HT-29 (cell line): ENCODE measurements around the gene EGFR. TPM values are rescaled to one million over a fixed set of nuclear protein-coding genes. Genes with fewer than 3 reads are reported as not detected.

ENCODE experiments used
- DNase-seq: peaks from one replicate; pipeline ENCODE4 v3.0.0-alpha.2; 2015; ENCODE audit warnings: low spot score
- total RNA-seq: library from RNA; depleted of rRNA; stranded (reverse); fragments of >200 nt; shearing (Covaris generic); gene quantifications from 2 replicates; pipeline ENCODE4 v1.2.3, GENCODE V29; 2014

EGFR gene
- total RNA-seq, 1 experiment from 2014 or later = 28.1 TPM

DNA sequence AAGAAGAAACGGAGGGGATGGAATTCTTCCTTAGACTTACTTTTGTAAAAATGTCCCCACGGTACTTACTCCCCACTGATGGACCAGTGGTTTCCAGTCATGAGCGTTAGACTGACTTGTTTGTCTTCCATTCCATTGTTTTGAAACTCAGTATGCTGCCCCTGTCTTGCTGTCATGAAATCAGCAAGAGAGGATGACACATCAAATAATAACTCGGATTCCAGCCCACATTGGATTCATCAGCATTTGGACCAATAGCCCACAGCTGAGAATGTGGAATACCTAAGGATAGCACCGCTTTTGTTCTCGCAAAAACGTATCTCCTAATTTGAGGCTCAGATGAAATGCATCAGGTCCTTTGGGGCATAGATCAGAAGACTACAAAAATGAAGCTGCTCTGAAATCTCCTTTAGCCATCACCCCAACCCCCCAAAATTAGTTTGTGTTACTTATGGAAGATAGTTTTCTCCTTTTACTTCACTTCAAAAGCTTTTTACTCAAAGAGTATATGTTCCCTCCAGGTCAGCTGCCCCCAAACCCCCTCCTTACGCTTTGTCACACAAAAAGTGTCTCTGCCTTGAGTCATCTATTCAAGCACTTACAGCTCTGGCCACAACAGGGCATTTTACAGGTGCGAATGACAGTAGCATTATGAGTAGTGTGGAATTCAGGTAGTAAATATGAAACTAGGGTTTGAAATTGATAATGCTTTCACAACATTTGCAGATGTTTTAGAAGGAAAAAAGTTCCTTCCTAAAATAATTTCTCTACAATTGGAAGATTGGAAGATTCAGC, 187.6 kb downstream of the EGFR start:
- no peak for DNase-seq

DNA sequence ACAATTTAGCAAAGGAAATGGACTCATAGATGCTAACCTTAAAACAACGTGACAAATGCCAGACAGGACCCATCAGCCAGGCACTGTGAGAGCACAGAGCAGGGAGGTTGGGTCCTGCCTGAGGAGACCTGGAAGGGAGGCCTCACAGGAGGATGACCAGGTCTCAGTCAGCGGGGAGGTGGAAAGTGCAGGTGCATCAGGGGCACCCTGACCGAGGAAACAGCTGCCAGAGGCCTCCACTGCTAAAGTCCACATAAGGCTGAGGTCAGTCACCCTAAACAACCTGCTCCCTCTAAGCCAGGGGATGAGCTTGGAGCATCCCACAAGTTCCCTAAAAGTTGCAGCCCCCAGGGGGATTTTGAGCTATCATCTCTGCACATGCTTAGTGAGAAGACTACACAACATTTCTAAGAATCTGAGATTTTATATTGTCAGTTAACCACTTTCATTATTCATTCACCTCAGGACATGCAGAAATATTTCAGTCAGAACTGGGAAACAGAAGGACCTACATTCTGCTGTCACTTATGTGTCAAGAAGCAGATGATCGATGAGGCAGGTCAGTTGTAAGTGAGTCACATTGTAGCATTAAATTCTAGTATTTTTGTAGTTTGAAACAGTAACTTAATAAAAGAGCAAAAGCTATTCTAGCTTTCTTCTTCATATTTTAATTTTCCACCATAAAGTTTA, 188.8 kb downstream of the EGFR start:
- DNase-seq = no peak

DNA sequence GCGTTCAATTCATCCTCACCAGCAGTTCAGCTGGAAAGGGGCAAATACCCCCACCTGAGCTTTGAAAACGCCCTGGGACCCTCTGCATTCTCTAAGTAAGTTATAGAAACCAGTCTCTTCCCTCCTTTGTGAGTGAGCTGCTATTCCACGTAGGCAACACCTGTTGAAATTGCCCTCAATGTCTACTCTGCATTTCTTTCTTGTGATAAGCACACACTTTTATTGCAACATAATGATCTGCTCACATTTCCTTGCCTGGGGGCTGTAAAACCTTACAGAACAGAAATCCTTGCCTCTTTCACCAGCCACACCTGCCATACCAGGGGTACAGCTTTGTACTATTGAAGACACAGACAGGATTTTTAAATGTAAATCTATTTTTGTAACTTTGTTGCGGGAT, 190.5 kb downstream of the EGFR start:
- no peak for DNase-seq

DNA sequence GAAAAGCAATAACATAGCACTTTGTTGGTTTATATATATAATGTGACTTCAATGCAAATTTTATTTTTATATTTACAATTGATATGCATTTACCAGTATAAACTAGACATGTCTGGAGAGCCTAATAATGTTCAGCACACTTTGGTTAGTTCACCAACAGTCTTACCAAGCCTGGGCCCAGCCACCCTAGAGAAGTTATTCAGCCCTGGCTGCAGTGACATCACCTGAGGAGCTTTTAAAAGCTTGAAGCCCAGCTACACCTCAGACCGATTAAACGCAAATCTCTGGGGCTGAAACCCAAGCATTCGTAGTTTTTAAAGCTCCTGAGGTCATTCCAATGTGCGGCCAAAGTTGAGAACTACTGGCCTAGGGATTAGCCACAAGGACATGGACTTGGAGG, 191.4 kb downstream of the EGFR start:
- no peak for DNase-seq

DNA sequence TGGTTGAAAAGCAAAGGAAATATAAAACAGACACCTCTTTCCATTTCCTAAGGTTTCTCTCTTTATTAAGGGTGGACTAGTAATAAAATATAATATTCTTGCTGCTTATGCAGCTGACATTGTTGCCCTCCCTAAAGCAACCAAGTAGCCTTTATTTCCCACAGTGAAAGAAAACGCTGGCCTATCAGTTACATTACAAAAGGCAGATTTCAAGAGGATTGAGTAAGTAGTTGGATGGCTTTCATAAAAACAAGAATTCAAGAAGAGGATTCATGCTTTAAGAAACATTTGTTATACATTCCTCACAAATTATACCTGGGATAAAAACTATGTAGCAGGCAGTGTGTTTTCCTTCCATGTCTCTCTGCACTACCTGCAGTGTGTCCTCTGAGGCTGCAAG, 191.9 kb downstream of the EGFR start:
- no peak for DNase-seq

DNA sequence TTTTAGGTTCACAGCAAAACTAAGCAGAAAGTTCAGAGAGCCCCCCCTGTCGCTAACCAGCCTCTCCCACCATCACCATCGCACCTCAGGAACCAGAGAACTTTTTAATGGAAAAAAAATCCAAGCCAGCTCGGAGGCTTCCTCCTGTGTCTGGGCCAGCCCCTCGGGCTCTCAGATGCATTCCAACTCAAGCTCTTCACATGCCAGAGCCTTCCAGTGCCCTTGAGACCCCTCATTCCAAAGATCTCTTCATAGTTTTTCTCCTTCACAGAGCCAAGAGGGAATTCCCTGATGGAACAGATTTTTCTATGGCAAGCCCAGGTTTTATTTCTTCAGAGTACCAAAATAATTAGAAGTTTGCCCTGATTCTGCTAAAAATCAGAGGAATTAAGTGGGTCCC, 192.9 kb downstream of the EGFR start:
- no peak for DNase-seq

DNA sequence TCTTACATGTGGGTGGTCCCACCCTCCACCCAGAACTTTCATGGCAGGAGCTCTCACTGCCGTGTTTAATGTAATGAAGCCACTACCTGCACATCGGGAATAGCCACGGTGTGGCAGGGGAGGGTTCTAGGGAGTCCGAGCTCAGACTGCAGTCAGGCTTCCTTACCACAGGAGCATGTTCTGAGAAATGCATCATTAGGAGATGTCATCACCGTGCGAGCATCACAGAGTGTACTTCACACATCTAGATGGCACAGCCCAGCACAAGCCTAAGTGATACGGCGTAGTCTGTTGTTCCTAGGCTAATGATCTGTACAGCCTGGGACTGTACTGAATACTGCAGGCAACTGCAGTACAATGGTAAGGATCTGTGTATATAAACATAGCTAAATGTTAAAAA, 193.4 kb downstream of the EGFR start:
- no peak for DNase-seq

DNA sequence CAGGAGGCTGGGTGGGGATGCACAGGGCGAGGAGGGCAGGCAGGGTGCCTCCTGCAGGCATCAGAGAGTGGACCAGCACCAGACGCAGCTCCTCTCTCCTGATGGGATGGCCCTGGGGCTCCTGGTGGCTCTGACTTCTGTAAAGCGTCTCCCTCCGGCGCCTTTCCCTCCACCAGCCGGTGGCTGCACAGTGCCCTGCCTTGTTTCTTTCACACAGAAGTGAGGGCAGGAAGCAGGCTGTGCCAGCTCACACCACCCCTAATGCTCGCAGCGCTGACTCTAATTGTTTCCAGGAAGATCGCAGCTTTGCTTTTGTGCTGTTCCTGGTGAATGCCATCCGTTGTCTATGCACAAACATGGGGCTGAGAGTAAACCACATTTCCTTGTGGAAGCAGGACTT, 194.0 kb downstream of the EGFR start:
- no peak for DNase-seq

DNA sequence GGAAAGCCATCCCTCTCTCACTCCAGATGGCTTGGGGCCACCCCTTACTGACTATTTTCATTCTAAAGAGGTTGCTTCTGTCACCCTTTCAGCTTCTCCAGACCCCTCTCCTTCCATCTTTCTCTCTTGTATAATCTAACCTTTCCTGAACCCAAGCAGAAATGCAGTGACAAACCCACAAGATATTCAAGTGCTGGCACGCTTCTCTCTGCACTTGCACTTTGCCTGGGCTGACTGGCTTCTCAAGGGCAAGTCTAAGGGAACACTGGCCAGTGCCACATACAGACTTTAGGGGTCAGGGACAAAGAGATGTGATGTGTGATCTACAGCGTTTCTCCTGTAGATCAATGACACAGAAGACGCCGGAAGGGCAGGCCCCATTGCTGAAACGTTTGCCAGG, 195.9 kb downstream of the EGFR start:
- DNase-seq = no peak

DNA sequence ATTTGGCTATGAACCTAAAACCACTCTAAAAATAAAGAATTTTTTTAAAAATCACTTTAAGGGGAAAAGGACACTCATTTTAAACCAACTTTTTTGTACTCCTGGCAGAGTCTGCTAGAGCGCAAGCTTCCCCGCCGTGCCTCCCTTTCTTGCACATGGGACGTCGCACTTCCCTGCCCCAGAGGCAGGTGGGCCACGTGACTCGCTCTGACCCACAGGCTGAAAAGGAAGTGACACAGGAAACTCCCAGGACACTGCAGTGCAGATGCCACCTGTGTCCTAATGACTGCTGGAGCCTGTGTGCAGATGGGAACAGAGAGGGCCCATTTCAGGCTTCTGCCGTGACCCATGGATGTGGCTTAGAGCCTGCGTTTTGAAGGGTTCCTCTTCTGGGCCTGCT, 204.2 kb downstream of the EGFR start:
- no peak for DNase-seq

DNA sequence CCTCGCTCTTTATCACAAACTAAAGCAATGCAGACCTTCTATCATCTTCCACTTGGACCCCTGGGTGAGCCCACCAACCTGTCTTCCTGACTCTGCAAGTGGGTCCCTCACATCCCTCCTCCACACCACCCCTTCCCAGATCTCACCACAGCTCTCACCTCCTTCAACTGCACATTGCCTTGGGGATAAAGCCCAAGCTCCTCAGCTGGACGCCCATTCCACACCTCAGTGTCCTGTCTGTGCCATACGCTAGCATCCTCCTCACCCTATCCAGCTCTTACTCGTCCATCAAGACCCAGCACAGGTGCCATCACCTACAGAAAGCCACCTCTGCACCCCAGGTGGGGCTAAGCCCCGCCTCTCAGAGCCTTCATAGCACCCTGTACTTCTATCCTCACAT, 205.3 kb downstream of the EGFR start:
- DNase-seq = no peak

DNA sequence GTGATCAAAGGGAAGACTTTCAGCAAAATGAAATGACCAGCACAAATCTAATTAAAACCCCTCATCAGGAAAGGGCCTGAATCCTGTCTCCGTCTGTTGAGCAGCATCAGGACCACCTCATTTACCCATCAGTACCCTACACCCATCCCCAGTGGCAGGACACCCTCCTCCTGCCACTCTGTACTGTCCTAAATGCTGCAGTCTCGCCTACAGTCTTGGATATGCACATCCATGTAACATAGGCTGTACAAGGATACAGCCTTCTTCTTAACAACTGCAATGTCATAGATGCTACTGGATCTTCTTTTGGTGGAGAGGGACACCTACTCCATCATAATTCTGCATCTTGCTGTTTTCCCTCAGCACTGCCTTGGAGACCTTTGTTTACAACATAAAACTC, 206.0 kb downstream of the EGFR start:
- no peak for DNase-seq

DNA sequence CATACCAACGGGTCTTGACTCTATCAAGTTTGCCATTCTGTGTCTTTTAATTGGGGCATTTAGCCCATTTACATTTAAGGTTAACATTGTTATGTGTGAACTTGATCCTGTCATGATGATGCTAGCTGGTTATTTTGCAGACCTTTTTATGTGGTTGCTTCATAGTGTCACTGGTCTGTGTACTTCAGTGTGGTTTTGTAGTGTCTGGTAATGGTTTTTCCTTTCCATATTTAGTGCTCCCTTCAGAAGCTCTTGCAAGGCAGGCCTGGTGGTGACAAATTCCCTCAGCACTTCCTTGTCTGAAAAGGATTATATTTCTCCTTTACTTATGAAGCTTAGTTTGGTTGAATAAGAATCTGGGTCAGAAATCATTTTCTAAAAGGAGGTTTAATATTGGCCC, 211.2 kb downstream of the EGFR start:
- no peak for DNase-seq

DNA sequence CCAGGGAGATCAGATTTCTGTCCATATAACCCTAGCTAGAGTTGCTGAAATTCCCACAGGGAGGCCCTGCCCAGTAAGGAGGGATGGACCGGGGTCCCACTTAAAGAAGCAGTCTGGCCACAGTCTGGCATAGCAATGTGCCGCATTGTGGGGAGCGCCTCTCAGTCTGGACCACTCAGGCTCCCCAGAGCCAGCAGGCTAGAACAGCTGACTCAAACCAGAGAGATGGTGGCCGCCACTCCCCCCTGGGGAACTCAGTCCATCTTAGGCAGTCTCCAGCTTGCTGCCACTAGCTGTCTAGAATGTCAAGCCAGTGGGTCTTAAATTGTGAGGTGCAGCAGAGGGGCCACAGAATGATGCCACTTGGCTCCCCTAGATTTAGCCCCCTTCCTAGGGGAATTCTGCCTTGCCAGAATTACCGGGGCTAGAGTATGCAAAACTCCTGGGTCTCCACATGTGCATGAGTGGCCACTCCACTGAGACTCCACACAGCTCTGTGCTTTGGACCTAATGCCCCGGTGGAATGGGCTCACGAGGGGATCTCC, 213.0 kb downstream of the EGFR start:
- DNase-seq = no peak

DNA sequence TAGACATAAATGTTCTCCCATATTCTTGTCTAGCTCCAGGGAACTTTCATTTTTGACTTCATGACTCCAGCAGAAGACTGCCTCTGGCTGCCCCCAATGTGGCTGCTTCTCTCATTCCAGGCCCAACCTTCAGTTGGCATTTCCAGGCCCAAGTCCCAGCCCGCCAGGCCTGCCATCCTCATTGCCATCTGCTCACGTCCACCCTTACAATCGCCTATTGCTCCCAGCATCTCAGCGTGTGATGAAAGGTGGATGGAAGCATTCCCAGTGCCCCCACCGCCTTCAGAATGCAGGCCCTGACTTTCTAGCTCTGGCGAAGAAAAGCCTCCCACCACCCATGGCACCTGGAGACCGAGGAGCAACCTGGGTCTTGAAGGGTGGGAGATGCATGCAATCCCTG, 214.2 kb downstream of the EGFR start:
- DNase-seq = no peak

DNA sequence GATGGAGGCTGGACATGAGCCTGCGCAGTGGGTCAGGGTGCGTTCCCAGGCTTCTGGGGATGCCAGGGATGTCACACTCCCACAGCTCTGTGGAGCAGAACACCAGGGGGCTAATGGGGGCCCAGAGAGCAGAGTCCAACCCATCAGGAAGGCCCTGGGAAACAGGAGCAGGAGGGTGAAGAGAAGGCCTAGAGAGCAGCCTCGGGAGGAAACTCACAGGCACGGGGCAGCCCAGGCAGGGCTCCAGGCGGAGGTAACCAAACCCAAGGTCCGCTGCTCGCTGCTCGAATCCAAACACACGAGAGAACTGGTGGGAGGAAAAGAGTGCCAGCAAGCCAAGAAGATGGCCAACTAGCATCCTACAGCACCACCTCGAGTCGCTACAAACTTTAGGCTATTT, 215.6 kb downstream of the EGFR start:
- DNase-seq = no peak

DNA sequence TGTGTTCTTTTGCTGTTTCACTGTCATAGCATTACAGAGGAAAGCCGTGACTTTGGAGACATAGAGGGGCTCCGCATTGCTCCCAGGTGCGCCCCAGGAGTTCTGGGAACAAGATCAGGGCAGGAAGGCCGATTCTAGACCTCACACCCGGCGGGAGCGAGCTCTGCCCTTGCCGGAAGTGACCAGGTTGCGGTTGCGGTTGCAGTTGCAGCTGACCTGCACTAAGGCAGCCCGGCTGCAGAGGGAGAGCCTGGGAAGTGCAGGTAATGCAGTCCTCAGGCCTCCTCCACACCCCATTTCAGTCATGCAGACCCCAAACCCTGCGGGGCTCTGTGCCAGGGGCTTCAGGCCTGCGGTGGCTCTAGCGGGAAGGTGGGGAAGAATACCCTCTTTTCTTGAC, 216.3 kb downstream of the EGFR start:
- DNase-seq = no peak

DNA sequence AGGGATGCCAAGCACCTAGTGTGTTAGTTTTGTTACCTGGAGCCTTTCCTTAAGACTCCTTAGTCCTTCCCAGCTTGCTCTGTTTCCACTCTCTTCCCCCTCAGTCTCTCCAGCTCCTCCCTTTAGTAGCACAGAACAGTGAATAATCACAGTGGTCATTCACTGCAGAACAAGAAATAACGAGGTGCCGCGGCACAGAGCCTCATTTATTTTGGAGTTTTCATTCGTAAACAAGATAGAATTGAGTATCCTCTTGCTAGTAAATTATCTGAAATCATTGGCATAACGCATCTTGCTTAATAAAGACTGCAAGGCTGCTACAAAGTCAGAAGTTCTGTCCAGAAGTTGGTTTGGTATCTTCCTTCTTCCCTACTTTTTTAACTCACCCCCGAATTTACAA, 217.0 kb downstream of the EGFR start:
- DNase-seq = no peak

DNA sequence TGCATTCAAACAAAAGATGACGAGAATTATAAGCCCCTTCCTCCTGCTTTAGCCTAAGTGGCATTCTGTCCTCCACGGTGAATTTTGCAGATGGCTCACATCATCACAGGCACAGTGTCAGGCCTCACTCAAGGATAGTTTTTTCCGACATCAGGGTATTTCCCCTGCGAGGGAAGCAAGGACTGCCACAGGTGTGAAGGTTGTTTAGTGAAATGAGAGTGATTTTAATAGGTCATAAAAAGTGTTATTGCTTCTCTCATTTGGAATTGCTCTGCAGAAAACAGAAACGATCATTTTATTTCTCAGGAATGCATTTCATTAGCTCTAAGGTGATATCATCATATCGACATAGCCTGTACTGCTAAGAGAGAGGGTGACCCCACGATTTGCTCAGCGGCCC, 217.7 kb downstream of the EGFR start:
- no peak for DNase-seq

DNA sequence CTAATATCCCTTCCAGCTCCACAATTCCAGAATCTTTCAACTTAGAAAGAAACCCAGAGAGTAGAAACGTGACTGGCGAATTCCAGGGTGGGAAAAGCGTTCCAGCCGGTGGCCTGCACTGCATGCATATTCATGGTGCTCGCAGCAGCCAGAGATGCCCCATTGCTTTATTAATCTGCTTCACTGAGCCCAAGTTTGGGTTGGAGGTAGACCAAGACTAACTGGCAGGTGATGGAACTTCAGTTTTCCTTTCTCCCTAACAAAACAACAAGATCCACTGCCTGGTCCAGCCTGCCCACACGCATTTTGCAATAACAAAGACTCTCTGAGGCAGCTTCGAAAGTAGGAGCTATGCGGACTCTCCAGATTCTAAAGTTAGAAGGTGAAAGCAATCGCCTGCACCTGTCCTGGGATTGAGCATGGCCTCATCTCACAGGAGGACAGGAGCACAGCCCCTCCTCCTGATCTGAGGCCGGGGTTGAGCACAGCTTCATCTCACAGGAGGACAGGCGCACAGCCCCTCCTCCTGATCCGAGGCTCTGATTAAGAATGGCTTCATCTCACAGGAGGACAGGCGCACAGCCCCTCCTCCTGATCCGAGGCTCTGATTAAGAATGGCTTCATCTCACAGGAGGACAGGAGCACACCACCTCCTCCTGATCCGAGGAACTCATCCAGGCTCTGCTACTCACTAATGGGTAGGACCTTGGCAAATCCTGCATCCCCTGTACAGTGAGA, 218.5 kb downstream of the EGFR start:
- no peak for DNase-seq

DNA sequence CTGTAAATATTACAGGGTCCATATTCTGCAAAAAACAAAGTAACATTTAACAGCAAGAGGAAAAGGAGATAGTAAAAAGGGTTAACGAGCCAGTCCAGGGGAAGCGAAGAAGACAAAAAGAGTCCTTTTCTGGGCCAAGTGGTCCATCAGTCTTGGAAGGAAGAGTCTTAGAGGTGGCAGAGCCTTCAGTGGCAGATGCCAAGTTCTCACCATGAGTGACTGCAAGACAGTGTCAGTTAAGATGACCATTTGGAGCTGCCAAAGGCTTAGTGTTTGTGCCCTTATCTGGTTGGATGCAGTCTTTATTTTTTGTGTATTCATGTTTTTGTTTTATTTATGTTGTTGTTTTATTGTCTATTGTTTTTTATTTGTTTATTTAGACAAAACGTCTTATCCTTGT, 220.6 kb downstream of the EGFR start:
- DNase-seq = no peak

DNA sequence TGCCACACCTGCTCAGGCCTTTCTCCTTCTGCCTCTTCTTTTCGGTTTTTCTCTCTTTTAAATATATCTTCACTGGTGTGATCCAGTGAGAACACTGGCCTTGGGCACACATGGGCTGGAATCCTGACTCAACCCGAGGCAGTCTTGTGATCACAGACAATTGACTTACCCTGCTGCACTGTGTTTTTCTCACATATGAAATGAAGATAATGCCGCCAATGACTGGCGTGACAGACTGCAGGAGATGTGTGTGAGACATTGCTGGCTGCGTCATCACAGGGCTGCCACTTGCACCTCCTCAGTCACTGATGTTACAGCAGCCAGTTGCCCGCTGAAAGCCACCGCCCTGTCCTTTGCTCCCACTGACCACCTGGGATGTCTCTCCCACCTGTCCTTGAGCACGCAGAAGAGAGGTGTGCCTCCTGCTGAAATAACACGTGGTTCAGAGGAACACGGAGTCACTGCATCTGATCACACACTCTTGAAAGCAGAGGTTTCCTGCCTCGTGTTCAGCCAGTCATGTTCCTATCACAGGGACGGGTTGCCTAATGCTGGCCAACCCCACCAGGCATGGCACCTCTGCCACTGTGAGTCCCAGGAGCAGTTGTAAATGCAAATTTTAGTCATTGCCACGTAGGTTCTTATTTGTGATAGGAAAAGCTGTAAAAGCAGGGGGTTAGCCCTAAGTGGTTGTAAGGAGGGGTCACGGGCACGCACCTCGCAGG, 221.8 kb downstream of the EGFR start:
- DNase-seq = no peak
